Choroid plexus epithelial cell (primary cell): Measurements from ENCODE around the gene PVR.

Experiments used
- DNase-seq: peaks from one replicate; pipeline ENCODE4 v3.0.0-alpha.2; 2010; ENCODE audit warnings: low read depth
- H3K4me3 ChIP-seq: 2 replicates; pipeline ENCODE4 v1.5.1; 2011; ENCODE audit warnings: low read depth, mild to moderate bottlenecking, control low read depth, low read length, moderate library complexity
- TF ChIP-seq, protein P1 (sequence below): conservative IDR thresholded peaks from 2 replicates; pipeline ENCODE4 v1.5.1; 2011; ENCODE audit warnings: low read depth, mild to moderate bottlenecking, control low read depth, inconsistent platforms, low read length, moderate library complexity

The PVR gene

GRCh38 chr19:44643605-44644401 is at the start of gene PVR:
Gene PVR, plus strand, starts transcription at chr19:44643910. Its CDS starts 187 bp downstream, at chr19:44644097.
- H3K4me3 ChIP-seq = peak within 1 kb of the TSS; percentile 83
- TF ChIP-seq, protein P1, sequence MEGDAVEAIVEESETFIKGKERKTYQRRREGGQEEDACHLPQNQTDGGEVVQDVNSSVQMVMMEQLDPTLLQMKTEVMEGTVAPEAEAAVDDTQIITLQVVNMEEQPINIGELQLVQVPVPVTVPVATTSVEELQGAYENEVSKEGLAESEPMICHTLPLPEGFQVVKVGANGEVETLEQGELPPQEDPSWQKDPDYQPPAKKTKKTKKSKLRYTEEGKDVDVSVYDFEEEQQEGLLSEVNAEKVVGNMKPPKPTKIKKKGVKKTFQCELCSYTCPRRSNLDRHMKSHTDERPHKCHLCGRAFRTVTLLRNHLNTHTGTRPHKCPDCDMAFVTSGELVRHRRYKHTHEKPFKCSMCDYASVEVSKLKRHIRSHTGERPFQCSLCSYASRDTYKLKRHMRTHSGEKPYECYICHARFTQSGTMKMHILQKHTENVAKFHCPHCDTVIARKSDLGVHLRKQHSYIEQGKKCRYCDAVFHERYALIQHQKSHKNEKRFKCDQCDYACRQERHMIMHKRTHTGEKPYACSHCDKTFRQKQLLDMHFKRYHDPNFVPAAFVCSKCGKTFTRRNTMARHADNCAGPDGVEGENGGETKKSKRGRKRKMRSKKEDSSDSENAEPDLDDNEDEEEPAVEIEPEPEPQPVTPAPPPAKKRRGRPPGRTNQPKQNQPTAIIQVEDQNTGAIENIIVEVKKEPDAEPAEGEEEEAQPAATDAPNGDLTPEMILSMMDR = no peak
- DNase-seq = peak; percentile 71

DNA sequence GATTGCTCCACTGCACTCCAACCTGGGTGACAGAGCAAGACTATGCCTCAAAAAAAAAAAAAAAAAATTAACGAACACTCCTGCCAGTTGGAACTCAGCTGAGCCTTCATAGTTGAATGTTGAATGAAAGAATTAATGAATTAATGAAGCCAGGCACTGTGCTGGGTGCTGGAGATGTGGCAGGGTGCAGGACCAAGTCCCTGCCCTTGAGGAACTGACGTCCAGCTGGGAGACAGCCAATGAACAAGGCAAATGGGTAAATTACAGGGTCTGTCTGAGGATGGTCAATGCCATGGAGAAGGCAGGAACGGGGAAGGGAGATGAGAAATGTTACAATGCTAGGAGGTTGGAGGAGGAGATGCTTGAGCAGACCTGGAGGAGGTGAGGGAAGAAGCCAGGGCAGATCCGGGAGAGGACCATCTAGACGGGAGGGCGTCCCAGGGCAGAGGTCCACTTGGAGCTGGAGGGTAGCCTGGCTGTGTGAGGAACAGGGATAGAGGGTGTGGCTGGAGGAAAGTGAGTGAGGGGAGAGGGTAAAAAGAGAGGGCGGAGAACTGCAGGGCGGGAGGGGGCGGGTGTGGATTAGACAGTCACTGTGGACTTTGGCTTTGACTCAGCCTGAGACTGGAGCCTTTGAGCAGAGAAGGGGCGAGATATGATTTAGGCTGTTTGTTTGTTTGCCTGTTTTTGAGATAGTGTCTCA is 47.1 kb upstream of the PVR start:
- TF ChIP-seq, protein P1 = no peak
- no peak for DNase-seq
- no peak overlapping the region for H3K4me3 ChIP-seq

GRCh38 chr19:44597131-44597491 is 46.6 kb upstream of the PVR start:
- no peak overlapping the region for H3K4me3 ChIP-seq
- TF ChIP-seq, protein P1 = no peak
- DNase-seq = no peak

DNA sequence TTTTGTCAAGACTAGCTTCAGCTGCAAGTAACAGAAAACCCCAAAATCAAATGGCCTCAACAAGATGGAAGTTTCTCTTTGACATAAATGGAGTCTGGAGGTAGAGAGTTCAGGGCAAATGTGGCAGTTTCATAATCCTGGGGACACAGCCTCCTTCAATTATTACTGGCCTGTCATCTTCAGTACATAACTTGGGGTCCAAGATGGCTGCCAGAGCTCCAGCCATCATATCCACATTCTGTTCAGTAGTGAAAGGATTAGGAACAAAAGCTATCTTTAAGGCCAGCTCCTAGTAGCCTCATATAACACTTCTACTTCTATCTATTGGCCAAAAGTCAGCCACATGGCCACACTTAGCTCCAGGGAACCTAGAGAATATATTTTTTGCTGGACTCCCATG is 45.4 kb upstream of the PVR start:
- TF ChIP-seq, protein P1 = no peak
- DNase-seq = no peak
- H3K4me3 ChIP-seq = no peak overlapping the region

DNA sequence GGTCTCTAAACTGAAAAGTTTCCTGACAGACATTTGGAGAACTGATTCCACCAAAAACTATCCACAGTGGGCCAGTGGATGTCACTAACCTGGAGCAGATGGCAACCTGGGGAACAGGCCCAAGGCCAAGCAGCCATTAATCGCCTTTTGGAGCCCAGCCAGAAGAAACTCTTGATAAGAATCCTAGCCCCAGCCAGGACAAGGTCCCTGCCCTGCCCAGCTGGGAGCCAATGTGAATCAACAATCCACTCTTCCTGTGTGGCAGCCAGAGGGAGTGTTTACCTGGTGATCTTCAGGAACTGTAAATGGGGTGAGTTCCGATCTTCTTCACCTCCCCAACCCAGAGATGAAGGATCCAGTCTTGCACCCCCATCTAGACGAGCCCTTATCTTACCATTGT is 44.8 kb upstream of the PVR start:
- no peak overlapping the region for H3K4me3 ChIP-seq

DNA sequence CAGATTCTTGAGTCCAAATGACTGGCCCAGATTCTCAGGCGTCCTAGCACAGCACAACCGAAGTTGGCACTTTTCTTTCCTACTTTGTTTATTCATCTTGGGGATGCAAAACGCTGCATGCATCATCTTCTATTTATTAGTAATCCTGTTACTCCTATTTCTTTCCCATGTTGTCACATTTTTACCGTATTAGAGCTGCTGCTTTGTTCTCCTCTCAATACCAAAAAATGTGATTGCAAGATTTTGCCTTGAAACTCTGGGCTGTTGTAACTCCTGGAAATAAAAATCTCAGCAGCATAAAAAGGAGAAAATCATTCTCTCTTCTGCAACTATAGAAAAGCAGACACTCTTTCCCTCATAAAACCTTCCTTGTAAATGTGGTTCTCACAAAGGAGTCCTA is 43.2 kb upstream of the PVR start:
- H3K4me3 ChIP-seq = no peak overlapping the region
- TF ChIP-seq, protein P1 = no peak
- no peak for DNase-seq

More for the DNA sequence above, 44.8 kb upstream of the PVR start:
- DNase-seq = no peak
- TF ChIP-seq, protein P1 = no peak

DNA sequence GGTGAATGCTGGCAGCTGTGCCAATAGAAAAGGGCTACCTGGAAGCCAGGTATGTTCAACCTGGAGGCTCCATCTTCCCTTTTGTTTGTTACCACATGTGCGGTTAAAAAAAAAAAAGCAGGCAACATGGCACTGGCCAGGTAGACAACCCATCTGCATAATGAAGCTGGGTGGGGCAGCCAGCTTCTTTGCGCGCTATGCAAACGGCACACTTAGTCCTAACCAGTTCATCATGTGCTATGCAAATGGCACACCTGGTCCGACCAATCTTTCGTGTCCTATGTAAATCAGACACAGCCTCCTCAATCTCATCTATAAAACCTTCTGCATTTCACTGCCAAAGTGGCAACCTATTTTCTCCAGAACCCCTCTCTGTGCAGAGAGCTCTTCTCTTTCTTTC is 41.6 kb upstream of the PVR start:
- DNase-seq = no peak
- H3K4me3 ChIP-seq = no peak overlapping the region
- TF ChIP-seq, protein P1 = no peak
